Skeletal muscle tissue (tissue), 4 donors: ENCODE data around the gene DPP4. TPM values are rescaled to one million over a fixed set of nuclear protein-coding genes. Genes with fewer than 3 reads are reported as not detected.

Experiments
- H3K27ac ChIP-seq: one replicate; pipeline ENCODE4 v1.7.0; 2013; ENCODE audit warnings: mild to moderate bottlenecking, low read depth, low read length, inconsistent platforms
- H3K27me3 ChIP-seq, 3 donors: one replicate each; pipeline ENCODE4 v1.7.0; 2013; ENCODE audit warnings: low read length in 3 of 3; ENCODE audit not compliant: control insufficient read depth in 3 of 3, insufficient read depth in 3 of 3
- H3K36me3 ChIP-seq, 3 donors: one replicate each; pipeline ENCODE4 v1.7.0; 2013; ENCODE audit warnings: low read length in 3 of 3; ENCODE audit not compliant: control insufficient read depth in 3 of 3, insufficient read depth in 3 of 3
- H3K4me1 ChIP-seq, 3 donors: one replicate each; pipeline ENCODE4 v1.7.0; 2013; ENCODE audit warnings: low read length in 3 of 3, mild to moderate bottlenecking in 3 of 3; ENCODE audit not compliant: control insufficient read depth in 3 of 3, insufficient read depth in 3 of 3
- H3K4me3 ChIP-seq, 3 donors: one replicate each; pipeline ENCODE4 v1.7.0; 2013; ENCODE audit warnings: low read length in 3 of 3
- H3K9ac ChIP-seq, 3 donors: one replicate each; pipeline ENCODE4 v1.7.0; 2013; ENCODE audit warnings: low read length in 3 of 3, mild to moderate bottlenecking in 3 of 3, moderate library complexity in 2 of 3, low read depth in 1 of 3
- H3K9me3 ChIP-seq, 3 donors: one replicate each; pipeline ENCODE4 v1.7.0; 2013; ENCODE audit warnings: low read length in 3 of 3; ENCODE audit not compliant: control insufficient read depth in 3 of 3
- total RNA-seq: library from RNA; depleted of rRNA; stranded (reverse); fragments of >200 nt; gene quantifications from one replicate; pipeline ENCODE4 v1.2.3, GENCODE V29; 2014
- donor health status: Osteomylitis.

The DPP4 gene
- total RNA-seq, 1 donor from 2014 or later = 24.0 TPM

DNA sequence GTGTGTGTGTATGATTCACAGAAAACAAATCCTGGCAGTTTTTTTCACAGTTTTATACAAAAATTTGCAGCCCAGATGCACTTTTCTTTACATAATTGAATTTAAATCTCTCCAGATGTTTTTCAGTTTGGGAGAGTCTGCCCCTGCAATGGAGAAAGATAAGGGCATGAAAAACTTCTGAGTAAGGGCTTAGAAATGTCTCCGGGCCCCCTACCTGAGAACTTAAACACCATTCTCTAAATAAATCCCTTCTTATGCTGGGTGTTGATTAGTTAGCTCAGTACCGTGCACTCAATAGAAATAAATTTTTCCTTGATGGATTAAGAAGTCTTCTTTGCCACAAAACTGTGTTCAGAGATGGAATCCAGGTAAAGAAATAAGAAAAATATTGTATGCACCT is 64.5 kb downstream of the DPP4 start:
- Histone ChIP-seq H3K4me3 (no peak overlapping the region), H3K9me3 (no peaks in the 10 kb centered on the region)

GRCh38 chr2:162007447-162008040 is 66.5 kb downstream of the DPP4 start:
- H3K27ac ChIP-seq = no peak overlapping the region
- no peaks in the 10 kb centered on the region for H3K9me3 ChIP-seq
- H3K4me3 ChIP-seq = no peak overlapping the region
- H3K9ac ChIP-seq = no peak overlapping the region
- H3K36me3 ChIP-seq = no peaks in the 10 kb centered on the region
- peaks cover 0 to 2% (median 0%) of the 10 kb centered on the region in 3 donors for H3K27me3 ChIP-seq
- no peaks in the 10 kb centered on the region for H3K4me1 ChIP-seq

More for the DNA sequence above, 64.5 kb downstream of the DPP4 start:
- no peak overlapping the region for H3K9ac ChIP-seq
- no peaks in the 10 kb centered on the region for H3K4me1 ChIP-seq
- H3K27ac ChIP-seq = no peak overlapping the region
- peaks cover 0 to 2% (median 0%) of the 10 kb centered on the region in 3 donors for H3K27me3 ChIP-seq
- H3K36me3 ChIP-seq = no peaks in the 10 kb centered on the region

- Histone ChIP-seq H3K4me3 (no peak overlapping the region), H3K9me3 (no peaks in the 10 kb centered on the region), H3K9ac (no peak overlapping the region), H3K4me1 (no peaks in the 10 kb centered on the region), H3K27me3 (peaks cover 0 to 2% (median 0%) of the 10 kb centered on the region in 3 donors), H3K36me3 (no peaks in the 10 kb centered on the region), H3K27ac (no peak overlapping the region)
These were observed 67.7 kb downstream of the DPP4 start for GRCh38 chr2:162006337-162006736.

GRCh38 chr2:162004031-162004430 is 70.0 kb downstream of the DPP4 start:
- H3K9ac ChIP-seq = no peak overlapping the region
- no peak overlapping the region for H3K4me3 ChIP-seq
- H3K4me1 ChIP-seq = no peaks in the 10 kb centered on the region
- no peak overlapping the region for H3K27ac ChIP-seq
- no peaks in the 10 kb centered on the region for H3K9me3 ChIP-seq
- H3K36me3 ChIP-seq = no peaks in the 10 kb centered on the region
- peaks cover 0 to 2% (median 0%) of the 10 kb centered on the region in 3 donors for H3K27me3 ChIP-seq

- Histone ChIP-seq H3K9me3 (no peaks in the 10 kb centered on the region), H3K27me3 (peaks cover 0 to 2% (median 0%) of the 10 kb centered on the region in 3 donors), H3K4me3 (no peak overlapping the region), H3K9ac (no peak overlapping the region), H3K36me3 (no peaks in the 10 kb centered on the region), H3K27ac (no peak overlapping the region), H3K4me1 (no peaks in the 10 kb centered on the region)
These were observed 71.3 kb downstream of the DPP4 start for GRCh38 chr2:162002623-162003235.

- Histone ChIP-seq H3K27me3 (peaks cover 0 to 2% (median 0%) of the 10 kb centered on the region in 3 donors), H3K4me1 (no peaks in the 10 kb centered on the region), H3K36me3 (no peaks in the 10 kb centered on the region), H3K9me3 (no peaks in the 10 kb centered on the region), H3K27ac (no peak overlapping the region), H3K4me3 (no peak overlapping the region), H3K9ac (no peak overlapping the region)
These were observed 73.6 kb downstream of the DPP4 start for GRCh38 chr2:162000431-162000830.

DNA sequence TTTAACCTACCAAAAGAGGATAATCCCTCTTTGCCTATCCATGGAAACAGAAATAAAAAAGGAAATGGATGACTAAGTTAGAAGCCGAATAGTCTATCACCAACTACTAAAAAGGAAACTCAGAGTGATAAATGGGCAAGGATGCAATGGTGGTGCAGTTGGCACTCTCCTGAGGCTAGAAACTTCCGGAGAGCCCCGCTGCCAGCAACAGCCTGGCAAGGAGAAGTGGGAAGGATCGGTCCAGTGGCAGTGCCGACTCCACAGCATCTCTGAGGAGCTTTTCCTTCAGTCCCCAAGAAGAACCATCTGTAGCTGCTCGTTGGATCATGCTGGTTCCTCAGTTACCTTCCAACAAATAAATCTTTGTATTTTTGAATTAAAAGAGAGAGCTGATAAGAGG is 74.7 kb downstream of the DPP4 start:
- H3K4me1 ChIP-seq = no peaks in the 10 kb centered on the region
- H3K9me3 ChIP-seq = no peaks in the 10 kb centered on the region
- no peaks in the 10 kb centered on the region for H3K36me3 ChIP-seq
- no peak overlapping the region for H3K27ac ChIP-seq
- no peak overlapping the region for H3K9ac ChIP-seq
- no peak overlapping the region for H3K4me3 ChIP-seq
- H3K27me3 ChIP-seq = no peaks in the 10 kb centered on the region

- Histone ChIP-seq H3K27ac (no peak overlapping the region), H3K4me3 (no peak overlapping the region)
These were observed 75.2 kb downstream of the DPP4 start for GRCh38 chr2:161998857-161999256.

GRCh38 chr2:161997916-161998471 is 76.0 kb downstream of the DPP4 start:
- no peaks in the 10 kb centered on the region for H3K4me1 ChIP-seq
- no peak overlapping the region for H3K4me3 ChIP-seq
- no peak overlapping the region for H3K27ac ChIP-seq
- H3K27me3 ChIP-seq = no peaks in the 10 kb centered on the region
- no peaks in the 10 kb centered on the region for H3K36me3 ChIP-seq
- H3K9ac ChIP-seq = no peak overlapping the region
- no peaks in the 10 kb centered on the region for H3K9me3 ChIP-seq

More at GRCh38 chr2:161998857-161999256, 75.2 kb downstream of the DPP4 start:
- Histone ChIP-seq H3K27me3 (no peaks in the 10 kb centered on the region), H3K36me3 (no peaks in the 10 kb centered on the region), H3K9me3 (no peaks in the 10 kb centered on the region), H3K9ac (no peak overlapping the region), H3K4me1 (no peaks in the 10 kb centered on the region)

- H3K9ac ChIP-seq = no peak overlapping the region
- H3K4me3 ChIP-seq = no peak overlapping the region
- no peaks in the 10 kb centered on the region for H3K27me3 ChIP-seq
These were observed 78.4 kb downstream of the DPP4 start for GRCh38 chr2:161995553-161996016.

More at GRCh38 chr2:161995553-161996016, 78.4 kb downstream of the DPP4 start:
- Histone ChIP-seq H3K27ac (no peak overlapping the region), H3K9me3 (no peaks in the 10 kb centered on the region), H3K36me3 (no peaks in the 10 kb centered on the region), H3K4me1 (no peaks in the 10 kb centered on the region)
